Neural cell (in vitro differentiated cells): ENCODE measurements around the gene GMPR. TPM values are rescaled to one million over a fixed set of nuclear protein-coding genes. Genes with fewer than 3 reads are reported as not detected.

Experiments
- H2AFZ ChIP-seq: fragments of 200-600, 300-800 bp; sonication (generic), shearing (Covaris generic); 2 replicates; pipeline ENCODE4 v1.6.0; 2014; ENCODE audit warnings: low read depth, mild to moderate bottlenecking, antibody characterized with exemption, low read length, moderate library complexity
- H3F3A ChIP-seq: fragments of 200-600 bp; shearing (Covaris generic); 2 replicates; pipeline ENCODE4 v1.6.1; 2016; ENCODE audit warnings: mild to moderate bottlenecking, moderate library complexity, mixed read lengths, antibody characterized with exemption, low read length; ENCODE audit not compliant: insufficient read depth, poor library complexity, severe bottlenecking
- H3K27ac ChIP-seq: fragments of 200-600, 300-800 bp; sonication (generic), shearing (Covaris generic); 2 replicates; pipeline ENCODE4 v1.5.1; 2014; ENCODE audit warnings: mild to moderate bottlenecking, low read length, moderate library complexity
- H3K27me3 ChIP-seq: fragments of 300-800, 200-600 bp; sonication (generic), shearing (Covaris generic); 2 replicates; pipeline ENCODE4 v1.6.0; 2014; ENCODE audit warnings: mild to moderate bottlenecking, low read depth, low read length, moderate library complexity; ENCODE audit not compliant: insufficient read depth
- H3K36me3 ChIP-seq: fragments of 300-800, 200-600 bp; sonication (generic), shearing (Covaris generic); 2 replicates; pipeline ENCODE4 v1.5.1; 2014; ENCODE audit warnings: mild to moderate bottlenecking, antibody characterized with exemption, low read length, moderate library complexity; ENCODE audit not compliant: insufficient read depth
- H3K4me2 ChIP-seq: fragments of 300-800, 200-600 bp; sonication (generic), shearing (Covaris generic); 2 replicates; pipeline ENCODE4 v1.6.0; 2014; ENCODE audit warnings: mild to moderate bottlenecking, low read length
- H3K4me3 ChIP-seq: fragments of 300-800, 200-600 bp; sonication (generic), shearing (Covaris generic); 2 replicates; pipeline ENCODE4 v1.5.1; 2014; ENCODE audit warnings: mild to moderate bottlenecking, low read length, moderate library complexity
- H3K79me2 ChIP-seq: fragments of 200-600 bp; shearing (Covaris generic); replicated peaks from 2 replicates; pipeline ENCODE4 v1.6.0; 2014; ENCODE audit warnings: mild to moderate bottlenecking, low read length, moderate library complexity; ENCODE audit not compliant: insufficient read depth
- H3K9ac ChIP-seq: fragments of 300-800, 200-600 bp; sonication (generic), shearing (Covaris generic); 2 replicates; pipeline ENCODE4 v1.6.1; 2016; ENCODE audit warnings: mild to moderate bottlenecking, low read length, mixed read lengths
- H3K9me2 ChIP-seq: fragments of 200-600 bp; shearing (Covaris generic); 2 replicates; pipeline ENCODE4 v1.6.1; 2016; ENCODE audit warnings: mild to moderate bottlenecking, low read length, mixed read lengths; ENCODE audit not compliant: insufficient read depth
- H3K9me3 ChIP-seq: fragments of 200-600, 300-800 bp; sonication (generic), shearing (Covaris generic); 2 replicates; pipeline ENCODE4 v1.6.1; 2016; ENCODE audit warnings: mild to moderate bottlenecking, mixed run types, low read length, moderate library complexity, mixed read lengths
- H4K20me1 ChIP-seq: fragments of 200-600 bp; shearing (Covaris generic); 2 replicates; pipeline ENCODE4 v1.6.1; 2016; ENCODE audit warnings: mild to moderate bottlenecking, mixed run types; ENCODE audit not compliant: insufficient read depth
- CTCF ChIP-seq: fragments of 450-650 bp; IDR thresholded peaks from 2 replicates; pipeline ENCODE4 v1.5.1; 2014; ENCODE audit warnings: antibody characterized with exemption, mild to moderate bottlenecking, moderate library complexity; ENCODE audit not compliant: poor library complexity, severe bottlenecking
- EP300 ChIP-seq: fragments of 450-650 bp; conservative IDR thresholded peaks from 2 replicates; pipeline ENCODE4 v1.6.1; 2014; ENCODE audit warnings: antibody characterized with exemption, mild to moderate bottlenecking, moderate library complexity; ENCODE audit not compliant: poor library complexity, severe bottlenecking
- EZH2 ChIP-seq: fragments of 200-600, 300-800 bp; shearing (Covaris generic), sonication (generic); IDR thresholded peaks from 2 replicates; pipeline ENCODE4 v1.6.1; 2014; ENCODE audit warnings: antibody characterized with exemption, low read length, borderline replicate concordance, mild to moderate bottlenecking; ENCODE audit not compliant: insufficient read depth, poor library complexity, severe bottlenecking
- MXI1 ChIP-seq: fragments of 450-650 bp; conservative IDR thresholded peaks from 2 replicates; pipeline ENCODE4 v1.6.1; 2014; ENCODE audit warnings: antibody characterized with exemption, mild to moderate bottlenecking; ENCODE audit not compliant: poor library complexity, severe bottlenecking
- POLR2AphosphoS5 ChIP-seq: IDR thresholded peaks from 2 replicates; pipeline ENCODE4 v1.6.1; 2012
- RAD21 ChIP-seq: fragments of 450-650 bp; conservative IDR thresholded peaks from 2 replicates; pipeline ENCODE4 v1.6.1; 2014; ENCODE audit warnings: antibody characterized with exemption, mild to moderate bottlenecking, moderate library complexity
- SMC3 ChIP-seq: fragments of 450-650 bp; conservative IDR thresholded peaks from 2 replicates; pipeline ENCODE4 v1.6.1; 2014; ENCODE audit warnings: antibody characterized with exemption, mild to moderate bottlenecking, moderate library complexity; ENCODE audit not compliant: poor library complexity
- TAF1 ChIP-seq: IDR thresholded peaks from 2 replicates; pipeline ENCODE4 v1.6.1; 2012; ENCODE audit warnings: low read depth
- polyA plus RNA-seq: library from polyadenylated mRNA; depleted of rRNA; stranded (reverse); fragments of >200 nt; gene quantifications from 2 replicates; pipeline ENCODE4 v1.2.3, GENCODE V29; 2014
- TF ChIP-seq, protein P1 (sequence below): IDR thresholded peaks from 2 replicates; pipeline ENCODE4 v1.6.1; 2012; ENCODE audit warnings: borderline replicate concordance

GMPR gene
- polyA plus RNA-seq, 1 donor from 2014 or later = not detected

- no peak overlapping the region for H3K27ac ChIP-seq
- no peaks in the 10 kb centered on the region for H3K9me2 ChIP-seq
- H3F3A ChIP-seq = no peaks in the 10 kb centered on the region
- no peak overlapping the region for H3K4me2 ChIP-seq
- no peaks in the 10 kb centered on the region for H3K9me3 ChIP-seq
- TF ChIP-seq TAF1 (no peak), CTCF (no peak), MXI1 (no peak), SMC3 (no peak), POLR2AphosphoS5 (no peak), EZH2 (no peak), RAD21 (no peak), EP300 (no peak)
- TF ChIP-seq, protein P1, sequence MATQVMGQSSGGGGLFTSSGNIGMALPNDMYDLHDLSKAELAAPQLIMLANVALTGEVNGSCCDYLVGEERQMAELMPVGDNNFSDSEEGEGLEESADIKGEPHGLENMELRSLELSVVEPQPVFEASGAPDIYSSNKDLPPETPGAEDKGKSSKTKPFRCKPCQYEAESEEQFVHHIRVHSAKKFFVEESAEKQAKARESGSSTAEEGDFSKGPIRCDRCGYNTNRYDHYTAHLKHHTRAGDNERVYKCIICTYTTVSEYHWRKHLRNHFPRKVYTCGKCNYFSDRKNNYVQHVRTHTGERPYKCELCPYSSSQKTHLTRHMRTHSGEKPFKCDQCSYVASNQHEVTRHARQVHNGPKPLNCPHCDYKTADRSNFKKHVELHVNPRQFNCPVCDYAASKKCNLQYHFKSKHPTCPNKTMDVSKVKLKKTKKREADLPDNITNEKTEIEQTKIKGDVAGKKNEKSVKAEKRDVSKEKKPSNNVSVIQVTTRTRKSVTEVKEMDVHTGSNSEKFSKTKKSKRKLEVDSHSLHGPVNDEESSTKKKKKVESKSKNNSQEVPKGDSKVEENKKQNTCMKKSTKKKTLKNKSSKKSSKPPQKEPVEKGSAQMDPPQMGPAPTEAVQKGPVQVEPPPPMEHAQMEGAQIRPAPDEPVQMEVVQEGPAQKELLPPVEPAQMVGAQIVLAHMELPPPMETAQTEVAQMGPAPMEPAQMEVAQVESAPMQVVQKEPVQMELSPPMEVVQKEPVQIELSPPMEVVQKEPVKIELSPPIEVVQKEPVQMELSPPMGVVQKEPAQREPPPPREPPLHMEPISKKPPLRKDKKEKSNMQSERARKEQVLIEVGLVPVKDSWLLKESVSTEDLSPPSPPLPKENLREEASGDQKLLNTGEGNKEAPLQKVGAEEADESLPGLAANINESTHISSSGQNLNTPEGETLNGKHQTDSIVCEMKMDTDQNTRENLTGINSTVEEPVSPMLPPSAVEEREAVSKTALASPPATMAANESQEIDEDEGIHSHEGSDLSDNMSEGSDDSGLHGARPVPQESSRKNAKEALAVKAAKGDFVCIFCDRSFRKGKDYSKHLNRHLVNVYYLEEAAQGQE = no peak
- no peak overlapping the region for H3K9ac ChIP-seq
- no peak overlapping the region for H2AFZ ChIP-seq
- H3K79me2 ChIP-seq = no peaks in the 10 kb centered on the region
- H3K4me3 ChIP-seq = no peak overlapping the region
- H3K27me3 ChIP-seq = no peaks in the 10 kb centered on the region
- H3K36me3 ChIP-seq = no peaks in the 10 kb centered on the region
- H4K20me1 ChIP-seq = no peaks in the 10 kb centered on the region
Observed at GRCh38 chr6:16294371-16294770, 56.0 kb downstream of the GMPR start.

- Histone ChIP-seq H3K36me3 (no peaks in the 10 kb centered on the region), H2AFZ (no peak overlapping the region), H3K27me3 (no peaks in the 10 kb centered on the region), H3F3A (no peaks in the 10 kb centered on the region), H4K20me1 (no peaks in the 10 kb centered on the region), H3K27ac (no peak overlapping the region), H3K4me3 (no peak overlapping the region), H3K9me2 (no peaks in the 10 kb centered on the region), H3K4me2 (no peak overlapping the region), H3K9me3 (no peaks in the 10 kb centered on the region), H3K9ac (no peak overlapping the region), H3K79me2 (no peaks in the 10 kb centered on the region)
- TF ChIP-seq EZH2 = no peak
- TF ChIP-seq RAD21 = no peak
- TF ChIP-seq TAF1 = no peak
- no peak for TF ChIP-seq SMC3
Observed at GRCh38 chr6:16295060-16295459, 56.7 kb downstream of the GMPR start.

DNA sequence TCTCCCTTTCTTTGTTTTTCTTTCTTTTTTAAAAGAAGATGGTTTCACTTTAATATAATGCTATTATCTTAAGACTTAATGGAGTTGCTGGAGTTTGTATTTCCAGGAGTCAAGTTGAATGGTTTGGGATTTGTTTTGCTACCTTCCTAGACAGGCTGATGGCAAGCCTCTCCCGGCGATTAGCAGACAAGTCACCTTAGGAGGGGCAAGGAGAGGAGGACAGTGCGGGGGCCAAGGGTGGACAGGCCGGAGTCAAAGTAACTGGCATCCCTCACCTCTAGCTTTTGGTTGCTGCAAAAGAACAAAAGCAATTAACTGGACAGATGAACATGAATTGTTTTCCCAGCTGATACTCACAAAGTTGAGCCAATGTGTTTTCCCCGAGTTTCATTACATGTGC lies 57.1 kb downstream of the GMPR start:
- H3K79me2 ChIP-seq = no peaks in the 10 kb centered on the region
- TF ChIP-seq TAF1 (no peak), SMC3 (no peak), MXI1 (no peak), EP300 (no peak), EZH2 (no peak), CTCF (no peak), POLR2AphosphoS5 (no peak)
- TF ChIP-seq, protein P1 = no peak
- no peaks in the 10 kb centered on the region for H3F3A ChIP-seq
- H3K9ac ChIP-seq = no peak overlapping the region
- H3K9me2 ChIP-seq = no peaks in the 10 kb centered on the region
- no peak overlapping the region for H3K27ac ChIP-seq
- H3K4me2 ChIP-seq = no peak overlapping the region
- no peaks in the 10 kb centered on the region for H3K27me3 ChIP-seq
- no peak overlapping the region for H2AFZ ChIP-seq
- no peaks in the 10 kb centered on the region for H3K9me3 ChIP-seq
- H3K4me3 ChIP-seq = no peak overlapping the region
- H3K36me3 ChIP-seq = no peaks in the 10 kb centered on the region
- no peaks in the 10 kb centered on the region for H4K20me1 ChIP-seq
